GM19463 (cell line): ENCODE results near the gene SMCHD1.
"Not testable (repeated sequence)": the region's sequence is repeated elsewhere in the genome, so short reads cannot be mapped to it uniquely, and the experiment has no call there.

ENCODE experiments used
- ATAC-seq: cut with Tn5 transposase; IDR thresholded peaks from one replicate; pipeline ENCODE4 v1.9.1; 2021; ENCODE audit warnings: mild to moderate bottlenecking, moderate library complexity; ENCODE audit not compliant: unreplicated experiment

SMCHD1 gene

GRCh38 chr18:2715990-2716389 lies 60.5 kb downstream of the SMCHD1 start:
- no peak for ATAC-seq

- ATAC-seq: no peak
Observed at GRCh38 chr18:2716394-2717326, 61.1 kb downstream of the SMCHD1 start.

GRCh38 chr18:2717407-2717806 lies 61.9 kb downstream of the SMCHD1 start:
- ATAC-seq: no peak

GRCh38 chr18:2719040-2719439 lies 63.5 kb downstream of the SMCHD1 start:
- no peak for ATAC-seq

GRCh38 chr18:2723207-2723606 lies 67.7 kb downstream of the SMCHD1 start:
- ATAC-seq: no peak

GRCh38 chr18:2729757-2730156 lies 74.2 kb downstream of the SMCHD1 start:
- ATAC-seq: no peak

GRCh38 chr18:2736823-2737222 lies 81.3 kb downstream of the SMCHD1 start:
- no peak for ATAC-seq

GRCh38 chr18:2740082-2740481 lies 84.6 kb downstream of the SMCHD1 start:
- not testable (repeated sequence) for ATAC-seq

- ATAC-seq: no peak
Observed at GRCh38 chr18:2746274-2746673, 90.7 kb downstream of the SMCHD1 start.

- no peak for ATAC-seq
Observed at GRCh38 chr18:2758309-2758708, 102.8 kb downstream of the SMCHD1 start.

- no peak for ATAC-seq
Observed at GRCh38 chr18:2774669-2775068, 119.1 kb downstream of the SMCHD1 start.

- no peak for ATAC-seq
Observed at GRCh38 chr18:2776601-2777000, 121.1 kb downstream of the SMCHD1 start.

- ATAC-seq: no peak
Observed at GRCh38 chr18:2777241-2777640, 121.7 kb downstream of the SMCHD1 start.

GRCh38 chr18:2780750-2781149 lies 125.2 kb downstream of the SMCHD1 start:
- ATAC-seq: no peak

- ATAC-seq: no peak
Observed at GRCh38 chr18:2787225-2787624, 131.7 kb downstream of the SMCHD1 start.

- no peak for ATAC-seq
Observed at GRCh38 chr18:2792395-2792794, 136.9 kb downstream of the SMCHD1 start.

GRCh38 chr18:2794159-2794558 lies 138.6 kb downstream of the SMCHD1 start:
- no peak for ATAC-seq

GRCh38 chr18:2797951-2798350 lies 142.4 kb downstream of the SMCHD1 start:
- peak; percentile 82 for ATAC-seq

GRCh38 chr18:2799369-2799768 lies 143.8 kb downstream of the SMCHD1 start:
- no peak for ATAC-seq

- ATAC-seq: no peak
Observed at GRCh38 chr18:2805970-2806943, 150.7 kb downstream of the SMCHD1 start.

GRCh38 chr18:2808640-2809039 lies 153.1 kb downstream of the SMCHD1 start:
- ATAC-seq: not testable (repeated sequence)
